SK-N-SH (cell line): ENCODE data around the gene ZC3H13.
A peak's percentile ranks its signal among the peaks of the same experiment; 100 is the strongest.

Experiments used
- EP300 ChIP-seq, 2 experiments: IDR thresholded peaks; 2 replicates each; pipeline versions ENCODE4 v1.4.0 to v1.6.1; 2012; ENCODE audit warnings: borderline replicate concordance in 1 of 2, low read depth in 1 of 2, low read length in 1 of 2
- EZH2phosphoT487 ChIP-seq: fragments of 200-600 bp; sonication (generic); IDR thresholded peaks from 2 replicates; pipeline ENCODE4 v1.6.1; 2017; ENCODE audit warnings: low read depth, mixed run types, mild to moderate bottlenecking, antibody characterized with exemption, moderate library complexity, borderline replicate concordance
- POLR2AphosphoS5 ChIP-seq: IDR thresholded peaks from 2 replicates; pipeline ENCODE4 v1.6.1; 2012; ENCODE audit warnings: low read depth, low read length
- RAD21 ChIP-seq: IDR thresholded peaks from 2 replicates; pipeline ENCODE4 v1.6.1; 2012; ENCODE audit warnings: mild to moderate bottlenecking, low read length
- TAF1 ChIP-seq: IDR thresholded peaks from 2 replicates; pipeline ENCODE4 v1.6.1; 2012; ENCODE audit warnings: low read depth, mild to moderate bottlenecking, low read length, moderate library complexity, borderline replicate concordance
- YY1 ChIP-seq: IDR thresholded peaks from 2 replicates; pipeline ENCODE4 v1.4.0; 2012; ENCODE audit warnings: low read depth, mild to moderate bottlenecking
- TF ChIP-seq, protein P1 (sequence below): fragments of 200-600 bp; sonication (generic); IDR thresholded peaks from 2 replicates; pipeline ENCODE4 v1.6.1; 2017; ENCODE audit warnings: antibody characterized with exemption, mild to moderate bottlenecking, moderate library complexity
- TF ChIP-seq, protein P2 (sequence below): fragments of 150-350 bp; IDR thresholded peaks from 2 replicates; pipeline ENCODE4 v1.6.1; 2017; ENCODE audit warnings: antibody characterized with exemption, low read length, low read depth, borderline replicate concordance
- TF ChIP-seq, protein P3 (sequence below): IDR thresholded peaks from 2 replicates; pipeline ENCODE4; 2012
- TF ChIP-seq, protein P4 (sequence below): IDR thresholded peaks from 2 replicates; pipeline ENCODE4 v1.4.0; 2012; ENCODE audit warnings: low read depth, borderline replicate concordance

DNA sequence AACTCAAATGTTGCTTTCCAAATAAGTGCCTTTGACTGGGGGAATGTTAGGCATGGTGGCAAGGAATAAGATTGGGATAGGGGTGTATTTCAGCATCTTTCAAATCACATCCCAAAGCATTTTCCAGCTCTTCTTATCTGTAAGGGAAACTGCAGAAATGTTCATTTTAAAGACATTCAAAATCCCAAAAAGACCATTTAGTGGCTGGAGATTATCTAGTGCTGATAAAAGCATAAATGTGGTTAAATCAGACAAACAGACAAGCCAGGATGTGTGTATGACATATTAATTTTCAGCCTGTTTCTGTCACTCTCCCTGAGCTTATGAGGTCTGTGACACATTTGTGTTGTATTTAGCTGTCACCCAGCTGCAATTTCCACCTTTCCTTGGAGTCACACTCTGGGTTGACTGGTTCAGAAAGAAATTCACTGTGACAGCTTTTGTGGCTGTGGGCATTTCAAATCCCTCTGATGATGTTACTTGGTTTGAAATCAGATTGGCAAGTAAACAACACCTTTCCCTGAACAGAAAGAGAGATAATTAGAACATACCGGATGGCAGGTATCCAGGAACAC, 131.3 kb downstream of the ZC3H13 start:
- TF ChIP-seq, protein P1, sequence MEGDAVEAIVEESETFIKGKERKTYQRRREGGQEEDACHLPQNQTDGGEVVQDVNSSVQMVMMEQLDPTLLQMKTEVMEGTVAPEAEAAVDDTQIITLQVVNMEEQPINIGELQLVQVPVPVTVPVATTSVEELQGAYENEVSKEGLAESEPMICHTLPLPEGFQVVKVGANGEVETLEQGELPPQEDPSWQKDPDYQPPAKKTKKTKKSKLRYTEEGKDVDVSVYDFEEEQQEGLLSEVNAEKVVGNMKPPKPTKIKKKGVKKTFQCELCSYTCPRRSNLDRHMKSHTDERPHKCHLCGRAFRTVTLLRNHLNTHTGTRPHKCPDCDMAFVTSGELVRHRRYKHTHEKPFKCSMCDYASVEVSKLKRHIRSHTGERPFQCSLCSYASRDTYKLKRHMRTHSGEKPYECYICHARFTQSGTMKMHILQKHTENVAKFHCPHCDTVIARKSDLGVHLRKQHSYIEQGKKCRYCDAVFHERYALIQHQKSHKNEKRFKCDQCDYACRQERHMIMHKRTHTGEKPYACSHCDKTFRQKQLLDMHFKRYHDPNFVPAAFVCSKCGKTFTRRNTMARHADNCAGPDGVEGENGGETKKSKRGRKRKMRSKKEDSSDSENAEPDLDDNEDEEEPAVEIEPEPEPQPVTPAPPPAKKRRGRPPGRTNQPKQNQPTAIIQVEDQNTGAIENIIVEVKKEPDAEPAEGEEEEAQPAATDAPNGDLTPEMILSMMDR, result no peak
- peak in 1 of 2 experiments; percentile 16; a peak in 1 of 4 replicates for TF ChIP-seq EP300 (IDR thresholded peaks at IDR 0.05; ENCODE audit: borderline replicate concordance in 1 of 2, low read depth in 1 of 2, low read length in 1 of 2)
- no peak for TF ChIP-seq TAF1
- TF ChIP-seq EZH2phosphoT487, result no peak
- no peak for TF ChIP-seq POLR2AphosphoS5
- TF ChIP-seq, protein P2, sequence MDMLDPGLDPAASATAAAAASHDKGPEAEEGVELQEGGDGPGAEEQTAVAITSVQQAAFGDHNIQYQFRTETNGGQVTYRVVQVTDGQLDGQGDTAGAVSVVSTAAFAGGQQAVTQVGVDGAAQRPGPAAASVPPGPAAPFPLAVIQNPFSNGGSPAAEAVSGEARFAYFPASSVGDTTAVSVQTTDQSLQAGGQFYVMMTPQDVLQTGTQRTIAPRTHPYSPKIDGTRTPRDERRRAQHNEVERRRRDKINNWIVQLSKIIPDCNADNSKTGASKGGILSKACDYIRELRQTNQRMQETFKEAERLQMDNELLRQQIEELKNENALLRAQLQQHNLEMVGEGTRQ, result no peak
- TF ChIP-seq YY1, result no peak
- TF ChIP-seq, protein P3, sequence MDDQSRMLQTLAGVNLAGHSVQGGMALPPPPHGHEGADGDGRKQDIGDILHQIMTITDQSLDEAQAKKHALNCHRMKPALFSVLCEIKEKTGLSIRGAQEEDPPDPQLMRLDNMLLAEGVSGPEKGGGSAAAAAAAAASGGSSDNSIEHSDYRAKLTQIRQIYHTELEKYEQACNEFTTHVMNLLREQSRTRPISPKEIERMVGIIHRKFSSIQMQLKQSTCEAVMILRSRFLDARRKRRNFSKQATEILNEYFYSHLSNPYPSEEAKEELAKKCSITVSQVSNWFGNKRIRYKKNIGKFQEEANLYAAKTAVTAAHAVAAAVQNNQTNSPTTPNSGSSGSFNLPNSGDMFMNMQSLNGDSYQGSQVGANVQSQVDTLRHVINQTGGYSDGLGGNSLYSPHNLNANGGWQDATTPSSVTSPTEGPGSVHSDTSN, result no peak
- TF ChIP-seq, protein P4, sequence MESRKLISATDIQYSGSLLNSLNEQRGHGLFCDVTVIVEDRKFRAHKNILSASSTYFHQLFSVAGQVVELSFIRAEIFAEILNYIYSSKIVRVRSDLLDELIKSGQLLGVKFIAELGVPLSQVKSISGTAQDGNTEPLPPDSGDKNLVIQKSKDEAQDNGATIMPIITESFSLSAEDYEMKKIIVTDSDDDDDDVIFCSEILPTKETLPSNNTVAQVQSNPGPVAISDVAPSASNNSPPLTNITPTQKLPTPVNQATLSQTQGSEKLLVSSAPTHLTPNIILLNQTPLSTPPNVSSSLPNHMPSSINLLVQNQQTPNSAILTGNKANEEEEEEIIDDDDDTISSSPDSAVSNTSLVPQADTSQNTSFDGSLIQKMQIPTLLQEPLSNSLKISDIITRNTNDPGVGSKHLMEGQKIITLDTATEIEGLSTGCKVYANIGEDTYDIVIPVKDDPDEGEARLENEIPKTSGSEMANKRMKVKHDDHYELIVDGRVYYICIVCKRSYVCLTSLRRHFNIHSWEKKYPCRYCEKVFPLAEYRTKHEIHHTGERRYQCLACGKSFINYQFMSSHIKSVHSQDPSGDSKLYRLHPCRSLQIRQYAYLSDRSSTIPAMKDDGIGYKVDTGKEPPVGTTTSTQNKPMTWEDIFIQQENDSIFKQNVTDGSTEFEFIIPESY, result no peak
- no peak for TF ChIP-seq RAD21
